ENCODE results near the gene THSD8. TPM values are rescaled to one million over a fixed set of nuclear protein-coding genes. Genes with fewer than 3 reads are reported as not detected.
"Not testable (repeated sequence)": the region's sequence is repeated elsewhere in the genome, so short reads cannot be mapped to it uniquely, and the experiment has no call there.

Gene THSD8
- total RNA-seq, 1 donor from 2014 or later = not detected

DNA sequence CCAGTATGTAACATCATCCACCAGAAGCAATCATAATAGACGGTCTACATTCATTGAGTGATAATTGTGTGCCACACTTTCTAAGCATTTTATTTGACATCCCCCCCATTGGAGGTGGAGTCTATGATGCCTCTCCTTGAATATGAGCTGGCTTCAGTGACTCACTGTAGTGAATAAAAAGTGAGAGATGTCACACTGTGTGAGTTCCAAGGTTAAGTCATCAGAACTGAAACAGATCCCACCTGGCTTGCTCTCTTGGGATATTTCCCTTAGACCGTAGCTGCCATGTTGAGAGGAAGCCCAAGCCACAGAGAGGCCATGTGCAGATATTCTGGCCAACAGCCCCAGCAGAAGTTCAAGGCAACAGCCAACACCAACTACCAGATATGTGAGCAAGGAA is 19.9 kb downstream of the THSD8 start:
- no peak for DNase-seq (ENCODE audit: extremely low read depth, low read depth, low spot score)

DNA sequence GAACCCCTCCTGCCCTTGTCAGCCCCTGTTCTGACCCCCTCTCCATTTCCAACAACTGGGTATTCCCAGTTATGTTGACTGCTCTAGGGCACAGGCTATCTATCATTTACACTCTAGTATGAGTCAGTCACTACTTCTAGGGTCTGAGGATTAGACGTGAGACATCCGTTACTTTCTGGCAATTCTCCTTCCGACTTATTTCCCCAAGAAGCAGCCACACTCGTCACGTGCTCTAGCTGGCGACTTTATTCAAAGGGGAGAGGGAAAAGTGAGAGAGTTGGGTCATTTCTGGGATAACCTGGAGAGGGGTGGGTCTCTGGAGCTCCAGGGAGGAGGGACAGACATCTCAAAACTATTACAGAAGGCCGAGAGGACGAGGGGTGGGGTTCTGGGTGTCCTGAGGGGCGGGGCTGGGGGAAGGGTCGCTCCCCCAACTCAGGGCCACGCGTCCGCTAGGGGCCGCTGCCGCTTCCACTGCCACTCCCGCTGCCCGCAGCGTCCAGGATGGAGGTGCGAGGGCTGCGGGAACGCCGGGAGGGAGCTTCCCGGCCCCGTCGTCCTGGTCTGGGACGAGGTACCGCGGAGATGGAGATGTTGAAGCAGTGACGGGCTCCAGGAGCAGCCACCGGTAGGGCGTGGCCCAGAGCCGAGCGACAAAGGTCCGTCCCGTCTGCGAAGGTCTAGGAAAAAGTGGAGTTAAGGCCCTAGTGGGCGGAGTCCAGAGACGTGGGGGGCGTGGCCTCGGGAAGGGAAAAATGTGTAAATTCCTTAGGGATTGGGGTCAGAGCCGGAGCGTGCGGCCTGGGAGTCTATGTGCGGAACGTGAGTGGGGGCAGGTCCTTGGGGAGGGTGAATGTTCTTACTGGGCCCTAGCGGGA is 23.6 kb downstream of the THSD8 start:
- no peak for DNase-seq (ENCODE audit: extremely low read depth, low read depth, low spot score)

DNA sequence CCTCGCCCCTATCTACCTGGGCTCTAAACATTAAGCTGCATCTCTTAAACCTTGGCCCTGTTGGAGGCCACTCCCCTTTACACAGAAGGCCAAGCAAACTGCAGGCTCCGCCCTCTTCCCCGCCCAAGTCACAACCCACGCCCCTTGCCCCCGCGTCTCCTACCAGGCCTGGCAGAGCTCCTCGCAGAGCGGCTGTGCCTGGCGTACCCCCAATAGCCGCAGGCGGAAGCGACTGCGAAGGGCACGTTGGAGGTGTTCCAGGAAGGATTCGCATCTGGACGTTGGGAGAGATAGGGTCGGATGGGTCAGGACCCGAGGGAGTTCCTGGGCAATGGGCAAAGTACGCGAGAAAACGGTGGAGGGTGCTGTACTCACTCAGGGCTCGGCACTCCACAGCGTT is 26.6 kb downstream of the THSD8 start:
- no peak for DNase-seq (ENCODE audit: extremely low read depth, low read depth, low spot score)

DNA sequence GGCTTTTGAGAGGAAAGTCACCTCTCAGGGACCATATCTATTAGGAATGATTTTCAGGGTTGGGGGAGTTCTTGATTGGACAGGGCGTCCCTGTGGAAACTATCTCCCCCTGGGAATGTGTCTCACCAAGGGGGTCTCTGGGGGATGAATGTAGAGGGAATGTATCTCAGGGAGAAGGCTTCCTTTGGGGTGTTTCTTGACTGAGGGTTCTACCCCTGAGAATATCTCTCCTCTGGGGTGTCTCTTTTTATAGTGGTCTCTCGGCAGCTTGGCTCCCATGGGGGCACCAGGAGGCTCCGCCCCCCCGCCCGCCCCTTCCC is 31.5 kb downstream of the THSD8 start:
- DNase-seq (ENCODE audit: extremely low read depth, low read depth, low spot score) = no peak

DNA sequence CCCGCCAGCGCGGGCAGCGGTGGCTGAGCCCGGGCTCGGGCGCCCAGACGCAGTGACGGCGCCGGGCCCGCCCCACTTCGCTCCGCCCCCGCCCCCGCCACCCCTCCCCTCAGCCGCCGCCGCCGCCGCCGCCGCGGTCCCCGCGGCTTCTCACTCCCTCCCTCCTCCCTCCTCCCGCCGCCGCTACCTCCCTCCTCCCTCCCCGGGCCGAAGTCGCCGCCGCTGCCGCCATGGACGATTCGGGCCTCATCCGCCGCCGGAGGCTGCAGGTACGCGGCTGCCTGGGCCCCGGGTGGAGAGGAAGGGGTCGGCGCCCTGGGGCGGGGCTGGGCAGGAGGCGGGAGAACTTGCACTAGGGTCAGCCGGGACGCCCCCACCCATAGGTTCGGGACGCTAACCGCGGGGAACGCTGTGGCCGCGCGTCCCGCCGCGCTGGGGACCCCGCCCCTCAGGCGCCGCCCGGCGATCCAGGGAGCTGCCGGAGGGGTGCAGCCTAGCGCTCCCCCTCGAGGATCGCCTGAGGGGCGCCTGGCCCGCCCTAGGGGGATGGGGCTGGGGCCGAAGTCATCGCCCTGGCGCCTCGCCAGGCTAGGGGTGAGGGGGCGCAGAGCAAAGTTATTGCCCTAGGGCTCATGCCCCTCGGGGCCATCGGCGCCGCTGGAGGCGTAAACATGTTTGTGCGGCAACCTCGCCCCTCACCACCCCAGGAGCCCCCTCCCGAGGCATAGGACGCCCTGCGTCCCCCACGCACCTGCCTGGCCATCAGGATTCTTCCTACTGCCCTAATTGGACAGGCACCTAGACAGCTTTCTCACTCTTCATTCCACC is 32.1 kb downstream of the THSD8 start:
- DNase-seq (ENCODE audit: extremely low read depth, low read depth, low spot score) = no peak

DNA sequence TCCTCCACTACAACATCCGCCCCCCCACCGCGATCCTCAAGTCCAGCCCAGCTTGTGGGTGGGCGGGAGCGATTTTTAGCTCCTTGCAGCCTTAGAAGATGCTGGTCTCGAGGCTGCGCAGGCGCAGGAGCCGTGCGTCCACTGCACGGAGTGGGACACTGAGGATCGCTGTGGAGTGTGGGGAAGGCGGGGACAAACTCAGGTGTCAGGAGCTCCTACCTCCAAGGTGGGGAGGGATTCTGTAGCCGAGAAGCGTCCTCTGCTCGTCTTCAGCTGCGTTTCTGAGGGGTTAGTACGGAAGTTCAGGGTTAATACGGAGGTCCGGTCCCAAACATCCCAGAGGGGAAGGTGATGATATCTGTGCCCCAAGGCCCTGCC is 32.7 kb downstream of the THSD8 start, which contains the start of gene RTBDN:
Gene RTBDN (minus strand): TSS at position 14 of the 378 bp plus-strand sequence. CDS start 4,600 bp downstream, outside the sequence.
- no peak for DNase-seq (ENCODE audit: extremely low read depth, low read depth, low spot score)

DNA sequence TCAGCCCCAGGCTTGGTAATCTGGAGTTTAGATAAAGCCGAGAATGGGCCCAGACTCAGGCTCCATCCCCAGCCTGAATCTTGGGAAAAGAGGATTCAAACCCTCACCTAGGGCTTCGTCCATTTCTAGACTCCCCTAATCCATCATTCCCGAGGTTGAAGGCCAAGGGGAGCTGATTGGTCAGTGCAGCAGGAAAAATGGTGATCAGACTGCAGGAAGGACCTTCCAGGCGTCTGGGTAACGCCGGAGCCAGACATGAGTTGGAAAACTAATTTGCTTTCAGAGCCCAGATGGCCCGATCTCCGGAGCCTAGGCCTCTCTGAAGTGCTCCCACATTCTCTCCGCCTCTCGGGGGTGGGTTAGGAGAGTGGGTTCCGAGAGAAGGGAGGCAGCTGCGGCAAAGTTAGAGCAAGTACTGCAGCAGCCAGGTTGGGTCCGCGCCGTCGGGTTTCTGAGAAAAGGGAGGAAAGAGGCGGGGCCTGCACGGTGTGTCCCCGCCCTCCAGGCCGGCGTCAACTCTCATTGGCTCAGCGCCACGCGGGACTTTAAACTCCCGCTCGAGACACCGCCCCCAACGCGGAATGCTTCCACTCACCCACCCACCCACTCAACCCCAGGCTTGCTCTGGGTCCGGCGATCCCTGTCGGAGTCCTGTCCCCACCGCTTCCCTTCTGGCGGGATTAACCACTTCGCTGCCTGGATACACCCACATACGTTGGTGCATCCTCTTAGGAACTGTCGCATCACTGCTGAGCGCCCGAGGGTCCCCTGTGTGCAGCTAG is 33.3 kb downstream of the THSD8 start:
- DNase-seq (ENCODE audit: extremely low read depth, low read depth, low spot score) = no peak

DNA sequence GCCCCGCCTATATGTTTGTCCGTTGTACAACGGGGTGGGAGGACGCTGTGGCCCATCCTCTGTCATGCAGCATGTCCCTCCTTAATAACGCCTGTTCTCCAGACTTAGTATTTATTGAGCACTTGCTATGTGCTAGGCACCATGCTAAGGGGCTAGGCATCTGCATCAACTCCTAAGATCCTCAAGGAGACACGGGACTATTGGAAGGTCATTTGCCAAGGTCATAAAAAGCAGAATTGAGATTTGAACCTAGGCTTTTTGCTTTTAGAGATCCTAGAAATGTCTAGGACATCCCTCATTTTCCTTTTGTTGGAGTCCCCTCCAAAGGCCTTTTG is 34.6 kb downstream of the THSD8 start:
- DNase-seq (ENCODE audit: extremely low read depth, low read depth, low spot score) = no peak

DNA sequence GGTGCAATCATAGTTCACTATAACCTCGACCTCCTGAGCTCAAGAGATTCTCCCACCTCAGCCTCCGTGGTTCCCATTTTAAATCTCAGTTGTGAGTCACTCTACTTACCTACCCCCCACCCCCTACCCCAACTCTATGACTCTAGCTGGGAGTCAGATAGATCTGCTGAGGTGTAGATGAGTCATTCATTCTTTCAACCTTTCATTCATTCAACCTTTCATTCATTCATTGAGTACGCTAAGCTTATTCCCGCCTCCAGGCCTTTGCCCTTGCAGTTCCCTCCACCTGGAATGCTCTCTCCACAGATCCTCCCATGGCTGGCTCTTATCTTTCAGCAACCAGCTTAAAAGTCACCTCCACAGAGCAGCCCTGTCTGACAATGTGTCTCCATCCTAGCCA is 35.4 kb downstream of the THSD8 start:
- DNase-seq (ENCODE audit: extremely low read depth, low read depth, low spot score) = no peak

DNA sequence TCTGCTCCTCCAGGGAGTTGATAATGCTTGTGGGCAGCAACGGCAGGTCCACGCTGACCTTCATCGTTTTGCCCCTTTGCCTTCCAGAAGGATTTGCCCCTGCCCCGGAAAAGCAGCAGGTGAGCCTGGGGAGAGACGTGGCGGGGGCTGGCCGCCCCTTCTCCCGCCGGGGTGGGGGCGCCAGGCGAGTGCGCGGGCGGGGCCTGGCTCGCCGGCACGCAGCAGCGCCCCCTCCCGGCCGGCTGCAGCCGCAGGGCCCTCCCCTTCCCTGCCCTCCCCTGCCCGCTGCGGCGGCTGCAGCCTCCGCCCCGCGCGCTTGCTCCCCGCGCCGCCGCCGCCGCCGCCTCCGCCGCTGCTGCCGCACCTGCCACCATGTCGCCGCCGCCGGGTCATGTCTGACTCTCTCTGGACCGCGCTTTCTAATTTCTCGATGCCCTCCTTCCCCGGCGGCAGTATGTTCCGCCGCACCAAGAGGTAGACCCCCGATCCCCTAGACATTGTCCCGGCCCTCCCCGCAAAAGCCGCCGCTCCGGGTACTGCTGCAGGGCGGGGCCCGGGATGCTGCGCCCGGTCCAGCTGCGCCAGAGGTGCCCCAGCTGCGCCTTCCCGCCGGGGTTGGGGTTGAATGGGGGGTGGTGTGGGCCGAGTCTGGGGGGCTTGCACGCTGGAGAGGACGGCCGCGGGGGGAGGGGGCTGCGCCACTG is 36.5 kb downstream of the THSD8 start, which contains the start of gene MAST1:
Gene MAST1 (plus strand): TSS at position 334 of the 704 bp plus-strand sequence. CDS start 58 bp downstream, at position 392.
- DNase-seq (ENCODE audit: extremely low read depth, low read depth, low spot score) = no peak

DNA sequence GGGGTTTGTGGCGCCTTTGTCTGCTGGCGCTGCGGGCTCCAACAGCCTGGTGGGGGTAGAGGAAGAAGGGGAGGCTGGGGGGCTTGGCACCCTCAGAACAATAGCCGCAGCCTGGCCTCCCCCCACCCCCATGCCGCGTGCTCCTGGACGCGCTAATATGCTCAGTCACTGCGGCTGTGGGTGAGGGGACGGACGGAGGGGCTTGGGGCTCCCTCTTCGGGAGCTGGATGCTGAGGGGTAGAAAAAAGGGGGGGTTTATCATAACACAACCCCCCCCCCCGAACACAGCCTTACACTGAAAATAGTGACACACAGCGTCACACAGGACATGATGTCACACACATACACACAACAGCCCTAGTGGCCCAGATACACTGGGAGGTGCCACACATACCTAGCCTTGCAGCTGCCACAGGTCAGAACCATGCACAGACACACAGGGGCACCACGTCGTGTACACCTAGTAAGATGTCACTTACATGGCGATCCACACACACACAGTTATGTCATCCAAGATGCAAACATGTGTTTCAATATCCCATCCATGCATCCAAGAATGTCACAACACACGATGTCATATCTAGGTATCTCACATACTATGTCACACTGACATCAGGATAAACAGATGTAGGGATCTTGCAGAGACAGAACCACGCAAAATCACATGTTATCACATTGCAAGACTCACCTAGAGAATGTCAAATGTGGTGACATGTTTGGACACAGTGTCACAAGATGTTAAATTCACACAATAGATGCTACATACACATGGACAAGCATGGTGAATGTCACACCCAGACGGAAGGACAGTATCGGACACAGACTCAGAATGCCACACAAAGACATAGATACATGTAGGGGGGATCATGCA is 37.3 kb downstream of the THSD8 start:
- DNase-seq (ENCODE audit: extremely low read depth, low read depth, low spot score) = no peak

DNA sequence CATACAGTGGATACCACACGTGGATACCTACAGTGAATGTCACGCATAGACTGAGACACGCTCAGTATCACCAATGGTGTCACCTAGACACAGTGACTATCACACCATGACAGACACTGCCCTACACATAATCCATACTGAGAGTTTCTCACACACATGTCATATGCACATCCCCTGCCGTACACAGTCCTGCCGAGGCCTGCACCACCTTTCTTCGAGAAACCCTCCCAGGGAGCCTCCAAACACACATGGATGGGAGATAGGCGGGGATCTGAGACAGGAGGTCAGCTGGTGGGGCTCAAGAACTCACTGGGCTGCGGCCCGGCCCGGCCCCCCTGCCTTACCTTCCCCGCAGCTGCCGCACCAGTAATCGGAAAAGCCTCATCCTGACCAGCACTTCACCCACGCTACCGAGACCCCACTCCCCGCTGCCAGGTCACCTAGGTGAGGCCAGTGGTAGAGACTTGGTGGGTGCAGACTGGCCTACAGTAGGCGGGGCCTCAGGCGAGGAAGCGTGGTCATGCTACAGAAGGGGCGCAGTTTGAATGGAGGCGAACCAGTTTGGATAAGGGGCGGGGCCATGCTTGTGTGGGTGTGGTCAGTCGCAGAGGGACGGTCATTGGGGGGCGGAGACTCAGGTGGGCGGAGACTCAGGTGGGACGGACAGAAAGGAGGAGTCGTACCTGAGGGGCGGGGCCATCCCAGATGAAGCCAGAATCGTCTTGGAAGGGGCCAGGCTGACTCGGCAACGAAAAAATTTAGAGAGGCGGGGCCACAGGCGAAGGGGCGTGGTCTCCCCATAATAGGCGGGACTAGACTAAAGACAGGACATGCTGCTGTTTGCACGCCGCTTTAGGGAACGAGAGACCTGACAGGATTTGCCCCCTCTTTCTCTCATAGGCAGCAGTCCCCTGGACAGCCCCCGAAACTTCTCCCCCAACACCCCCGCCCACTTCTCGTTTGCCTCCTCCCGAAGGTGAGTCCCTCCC is 38.5 kb downstream of the THSD8 start:
- no peak for DNase-seq (ENCODE audit: extremely low read depth, low read depth, low spot score)

DNA sequence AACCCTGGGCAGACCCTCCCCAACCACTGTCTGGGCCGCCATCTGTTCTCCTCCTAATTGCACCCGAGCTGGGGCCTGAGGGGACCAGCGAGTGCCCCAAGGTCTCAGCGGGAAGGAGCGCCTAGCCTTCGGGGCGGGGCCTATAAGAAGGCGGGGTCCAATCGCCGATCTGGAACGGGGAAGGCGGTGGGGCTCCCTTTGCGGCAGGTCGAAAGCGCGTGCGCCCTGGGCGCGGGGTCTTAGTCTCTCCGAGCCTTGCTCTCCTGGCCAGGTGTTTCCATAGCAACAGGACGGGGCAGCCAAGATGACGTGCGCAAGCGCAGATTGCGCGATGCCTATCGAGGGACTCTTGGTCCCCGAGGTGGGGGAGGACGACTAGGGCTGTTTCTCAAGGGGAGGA is 39.2 kb downstream of the THSD8 start:
- DNase-seq (ENCODE audit: extremely low read depth, low read depth, low spot score) = no peak

DNA sequence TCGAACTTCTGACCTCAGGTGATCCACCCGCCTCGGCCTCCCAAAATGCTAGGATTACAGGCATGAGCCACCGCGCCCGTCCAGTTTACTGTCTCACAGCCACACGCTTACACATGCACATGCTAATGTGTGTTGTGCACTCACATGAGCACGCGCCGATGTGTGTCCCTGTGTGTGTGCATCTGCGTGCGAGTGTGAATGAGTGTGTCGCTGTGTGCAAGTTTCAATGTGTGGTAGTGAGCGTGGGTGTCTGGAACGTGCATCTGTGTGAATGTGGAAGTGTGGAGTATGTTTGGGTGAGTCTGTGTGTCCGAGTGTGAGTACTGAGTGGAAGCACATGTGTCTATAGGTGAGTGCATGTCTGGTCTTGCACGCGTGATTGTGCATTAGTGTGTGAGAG is 40.6 kb downstream of the THSD8 start:
- DNase-seq (ENCODE audit: extremely low read depth, low read depth, low spot score) = no peak

DNA sequence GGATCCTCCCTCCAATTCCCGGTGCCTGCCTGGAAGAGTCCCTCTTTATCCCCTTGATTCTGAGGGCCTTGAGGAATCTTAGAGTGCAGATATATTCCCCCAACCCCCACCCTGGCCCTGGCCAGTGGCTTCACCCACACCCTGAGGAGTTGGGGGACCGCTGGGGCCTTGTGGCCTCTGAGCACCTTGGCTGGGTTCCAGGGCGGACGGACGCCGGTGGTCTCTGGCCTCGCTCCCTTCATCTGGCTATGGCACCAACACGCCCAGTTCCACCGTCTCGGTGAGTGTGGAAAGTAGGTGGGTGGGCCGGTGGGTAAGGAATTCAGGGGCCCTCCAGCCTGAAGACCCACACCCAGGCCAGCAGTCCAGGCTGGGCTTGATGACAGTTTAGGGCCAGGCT is 41.5 kb downstream of the THSD8 start:
- DNase-seq (ENCODE audit: extremely low read depth, low read depth, low spot score) = no peak

DNA sequence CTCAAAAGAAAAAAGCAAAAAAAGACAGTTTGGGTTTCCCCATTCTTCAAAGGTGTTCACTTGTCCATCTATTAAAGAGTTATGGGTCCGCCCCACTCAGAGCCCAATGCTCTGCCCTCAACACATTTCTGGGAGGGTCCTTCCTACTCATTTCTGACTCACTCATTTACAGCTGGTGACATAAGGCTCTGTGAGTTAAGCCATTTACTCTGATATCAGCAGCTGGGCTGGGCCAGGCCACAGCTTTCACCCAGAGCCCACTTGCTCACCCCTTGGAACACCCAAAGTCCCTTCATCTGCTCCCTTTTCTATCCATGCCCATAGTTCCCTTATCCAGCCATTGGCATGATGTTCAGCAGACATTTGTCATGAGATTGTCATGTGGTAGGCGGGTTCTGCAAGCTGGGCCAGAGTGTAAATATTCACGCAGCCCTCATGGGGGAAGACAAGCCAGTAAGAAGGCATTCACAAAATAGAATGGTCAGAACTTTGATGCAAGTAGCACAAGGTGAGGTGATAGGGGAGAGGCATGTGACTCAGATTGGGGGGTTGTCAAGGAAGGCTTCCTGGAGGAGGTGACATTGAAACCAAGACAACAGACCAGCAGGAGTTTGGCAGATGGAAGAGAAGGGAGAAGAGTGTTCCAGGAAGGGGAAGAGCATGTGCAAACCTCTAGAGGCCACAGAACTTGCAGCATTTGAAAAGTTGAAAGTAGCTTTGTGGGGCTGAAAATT is 42.3 kb downstream of the THSD8 start:
- no peak for DNase-seq (ENCODE audit: extremely low read depth, low read depth, low spot score)

DNA sequence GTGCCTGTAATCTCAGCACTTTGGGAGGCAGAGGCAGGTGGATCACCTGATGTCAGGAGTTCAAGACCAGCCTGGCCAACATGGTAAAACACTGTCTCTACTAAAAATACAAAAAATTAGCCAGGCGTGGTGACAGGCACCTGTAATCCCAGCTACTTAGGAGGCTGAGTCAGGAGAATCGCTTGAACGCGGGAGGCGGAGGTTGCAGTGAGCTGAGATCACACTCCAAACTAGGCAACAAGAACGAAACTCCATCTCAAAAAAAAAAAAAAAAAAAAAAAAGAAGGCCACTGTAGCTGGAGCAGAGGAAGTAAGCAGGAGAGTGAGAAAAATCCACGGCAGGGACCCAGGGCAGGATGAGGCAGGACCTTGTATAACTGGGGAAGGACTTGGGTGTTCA is 44.7 kb downstream of the THSD8 start:
- DNase-seq (ENCODE audit: extremely low read depth, low read depth, low spot score) = not testable (repeated sequence)

Data from glomerular endothelial cell (primary cell).